SK-N-SH (cell line): ENCODE results near the gene ARHGEF28.

Source experiments
- CTCF ChIP-seq: fragments of 200-600 bp; sonication (generic); IDR thresholded peaks from 2 replicates; pipeline ENCODE4 v1.6.1; 2017; ENCODE audit warnings: antibody characterized with exemption, mild to moderate bottlenecking, moderate library complexity
- ELF1 ChIP-seq: IDR thresholded peaks from 2 replicates; pipeline ENCODE4 v1.4.0; 2012
- EP300 ChIP-seq, 2 experiments: IDR thresholded peaks; 2 replicates each; pipeline versions ENCODE4 v1.4.0 to v1.6.1; 2012; ENCODE audit warnings: borderline replicate concordance in 1 of 2, low read depth in 1 of 2, low read length in 1 of 2
- EZH2phosphoT487 ChIP-seq: fragments of 200-600 bp; sonication (generic); IDR thresholded peaks from 2 replicates; pipeline ENCODE4 v1.6.1; 2017; ENCODE audit warnings: low read depth, mixed run types, mild to moderate bottlenecking, antibody characterized with exemption, moderate library complexity, borderline replicate concordance
- IRF3 ChIP-seq: fragments of 150-350 bp; IDR thresholded peaks from 2 replicates; pipeline ENCODE4 v1.6.1; 2016; ENCODE audit warnings: mild to moderate bottlenecking, low read depth, low read length
- JUND ChIP-seq: IDR thresholded peaks from 2 replicates; pipeline ENCODE4 v1.4.0; 2012
- POLR2AphosphoS5 ChIP-seq: IDR thresholded peaks from 2 replicates; pipeline ENCODE4 v1.6.1; 2012; ENCODE audit warnings: low read depth, low read length
- RAD21 ChIP-seq: IDR thresholded peaks from 2 replicates; pipeline ENCODE4 v1.6.1; 2012; ENCODE audit warnings: mild to moderate bottlenecking, low read length
- RFX5 ChIP-seq: IDR thresholded peaks from 2 replicates; pipeline ENCODE4 v1.6.1; 2012; ENCODE audit warnings: mild to moderate bottlenecking, improper control_type of control experiment, low read length
- SMC3 ChIP-seq: IDR thresholded peaks from 2 replicates; pipeline ENCODE4 v1.6.1; 2012; ENCODE audit warnings: low read depth, low read length, improper control_type of control experiment
- TAF1 ChIP-seq: IDR thresholded peaks from 2 replicates; pipeline ENCODE4 v1.6.1; 2012; ENCODE audit warnings: low read depth, mild to moderate bottlenecking, low read length, moderate library complexity, borderline replicate concordance
- TEAD4 ChIP-seq: IDR thresholded peaks from 2 replicates; pipeline ENCODE4 v1.4.0; 2012; ENCODE audit warnings: mild to moderate bottlenecking, borderline replicate concordance; ENCODE audit not compliant: insufficient read depth
- USF2 ChIP-seq: fragments of 150-350 bp; IDR thresholded peaks from 2 replicates; pipeline ENCODE4 v1.6.1; 2017; ENCODE audit warnings: antibody characterized with exemption, low read length, low read depth, borderline replicate concordance
- YY1 ChIP-seq: IDR thresholded peaks from 2 replicates; pipeline ENCODE4 v1.4.0; 2012; ENCODE audit warnings: low read depth, mild to moderate bottlenecking

GRCh38 chr5:73709536-73710129 is 83.6 kb downstream of the ARHGEF28 start:
- TF ChIP-seq TEAD4 (no peak), EZH2phosphoT487 (no peak), SMC3 (no peak), CTCF (no peak), RAD21 (no peak), POLR2AphosphoS5 (no peak), EP300 (IDR thresholded peaks at IDR 0.05; ENCODE audit: borderline replicate concordance in 1 of 2, low read depth in 1 of 2, low read length in 1 of 2) (no peak), IRF3 (no peak), TAF1 (no peak), YY1 (no peak), ELF1 (no peak), USF2 (no peak), RFX5 (no peak), JUND (no peak)
